Tibial nerve (tissue), 4 donors: Measurements from ENCODE around the gene AGL.

Experiments
- CTCF ChIP-seq, 5 experiments: fragments of 200-600 bp in 3 of 5; fragments of 450-650 bp in 2 of 5; sonication (generic) in 3 of 5; IDR thresholded peaks; one replicate each; pipeline ENCODE4 v1.5.1; 2016 to 2019; ENCODE audit warnings: antibody characterized with exemption in 5 of 5, mild to moderate bottlenecking in 3 of 5, moderate library complexity in 2 of 5
- EP300 ChIP-seq, 2 donors: sonication (generic); formaldehyde crosslinking; IDR thresholded peaks; one replicate each; pipeline ENCODE4 v1.6.1; 2017; ENCODE audit warnings: antibody characterized with exemption in 2 of 2, mild to moderate bottlenecking in 1 of 2
- POLR2A ChIP-seq, 2 donors: fragments of 450-650 bp; IDR thresholded peaks; one replicate each; pipeline ENCODE4 v1.6.1; 2017; ENCODE audit warnings: antibody characterized with exemption in 2 of 2, mild to moderate bottlenecking in 2 of 2, moderate library complexity in 2 of 2

GRCh38 chr1:99906535-99906934 is 56.4 kb downstream of the AGL start:
- TF ChIP-seq EP300 (IDR thresholded peaks at IDR 0.05) (no peak), POLR2A (IDR thresholded peaks at IDR 0.05) (no peak), CTCF (IDR thresholded peaks at IDR 0.05) (no peak)
